GM18951 (cell line): ENCODE results near the gene CENPC.
"Not testable (repeated sequence)": the region's sequence is repeated elsewhere in the genome, so short reads cannot be mapped to it uniquely, and the experiment has no call there.

ENCODE experiments used
- POLR2A ChIP-seq: IDR thresholded peaks from 4 replicates; pipeline ENCODE4 v1.6.1; 2011; ENCODE audit warnings: mild to moderate bottlenecking; ENCODE audit not compliant: insufficient read length, insufficient read depth; ENCODE audit errors: extremely low read depth
- in situ Hi-C: fragments of 300-500 bp; cut with MboI; formaldehyde crosslinking; loops from one replicate; pipeline ENCODE4 v1.12.0; 2022; ENCODE audit warnings: low sequenced_read_pairs, mixed read lengths, inconsistent platforms; ENCODE audit not compliant: unreplicated experiment

Gene CENPC

DNA sequence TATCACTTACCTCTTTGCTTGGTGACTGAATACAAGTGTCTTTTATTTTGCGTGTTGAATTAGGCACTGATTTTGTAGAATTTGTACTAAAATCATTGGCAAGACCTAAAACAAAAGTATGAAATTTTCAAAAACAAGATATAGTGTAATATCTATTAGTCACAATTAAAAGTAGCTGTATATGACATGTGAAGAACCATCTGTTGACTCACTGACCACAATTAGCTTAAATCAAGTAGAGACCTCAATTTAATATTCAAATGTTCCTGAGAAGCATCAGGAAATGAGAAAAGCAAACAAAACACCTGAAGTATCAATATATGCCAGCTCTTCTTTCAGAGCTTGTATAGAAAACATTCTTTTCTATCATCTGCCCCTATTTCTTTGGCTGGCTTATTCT is 5.5 kb downstream of the CENPC start:
- no peak for TF ChIP-seq POLR2A

DNA sequence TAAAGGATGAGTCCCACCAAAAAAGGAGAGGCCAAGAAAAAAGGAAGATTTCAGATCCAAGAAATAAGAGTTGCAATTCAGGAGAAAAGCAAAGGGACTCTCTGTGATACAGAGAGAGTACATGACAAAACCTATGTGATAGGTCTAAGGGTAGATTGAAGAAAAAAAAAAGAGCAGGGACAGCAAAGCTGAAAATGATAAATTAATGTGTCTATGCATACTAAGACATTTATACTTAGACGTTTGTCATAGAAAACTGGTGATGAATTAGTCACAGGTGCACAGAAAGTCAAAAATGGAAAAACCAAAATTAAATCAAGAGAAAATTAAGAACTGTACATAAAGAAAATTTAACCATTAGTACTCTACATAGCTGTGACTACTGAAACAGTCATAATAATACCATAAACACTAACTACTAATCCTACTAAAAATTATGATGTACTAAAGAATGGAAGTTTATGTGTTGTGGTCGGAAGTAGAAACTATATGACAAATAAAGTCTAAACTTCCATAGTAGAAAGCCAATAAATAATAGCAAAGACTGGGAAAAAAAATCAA is 9.9 kb downstream of the CENPC start:
- in situ Hi-C loops: loop anchor here (25.0 kb wide), 1 partner anchor 627 kb away; no protein-coding TSS in a partner anchor
- TF ChIP-seq POLR2A: no peak

More for the DNA sequence above, 5.5 kb downstream of the CENPC start:
- in situ Hi-C loops: loop anchor here (25.0 kb wide), 1 partner anchor 622 kb away; no protein-coding TSS in a partner anchor

DNA sequence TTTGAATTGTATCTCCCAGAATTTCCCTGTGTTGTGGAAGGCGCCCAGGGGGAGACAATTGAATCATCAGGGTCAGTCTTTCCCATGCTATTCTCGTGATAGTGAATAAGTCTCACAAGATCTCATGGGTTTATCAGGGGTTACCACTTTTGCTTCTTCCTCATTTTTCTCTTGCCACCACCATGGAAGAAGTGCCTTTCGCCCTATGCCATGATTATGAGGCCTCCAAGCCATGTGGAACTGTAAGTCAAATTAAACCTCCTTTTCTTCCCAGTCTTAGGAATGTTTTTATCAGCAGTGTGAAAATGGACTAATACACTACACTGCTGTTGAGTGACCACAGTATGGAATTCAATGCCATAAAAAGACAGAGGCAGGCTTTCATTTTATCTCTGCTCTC is 12.2 kb downstream of the CENPC start:
- in situ Hi-C loops: loop anchor here (25.0 kb wide), 1 partner anchor 629 kb away; no protein-coding TSS in a partner anchor

GRCh38 chr4:67532397-67532796 is 12.9 kb downstream of the CENPC start:
- in situ Hi-C loops: loop anchor here (25.0 kb wide), 1 partner anchor 630 kb away; no protein-coding TSS in a partner anchor

More for the DNA sequence above, 12.2 kb downstream of the CENPC start:
- TF ChIP-seq POLR2A: no peak

- in situ Hi-C loops: loop anchor here (25.0 kb wide), 1 partner anchor 631 kb away; no protein-coding TSS in a partner anchor
- no peak for TF ChIP-seq POLR2A
Measured at GRCh38 chr4:67531379-67531962, 13.8 kb downstream of the CENPC start.

DNA sequence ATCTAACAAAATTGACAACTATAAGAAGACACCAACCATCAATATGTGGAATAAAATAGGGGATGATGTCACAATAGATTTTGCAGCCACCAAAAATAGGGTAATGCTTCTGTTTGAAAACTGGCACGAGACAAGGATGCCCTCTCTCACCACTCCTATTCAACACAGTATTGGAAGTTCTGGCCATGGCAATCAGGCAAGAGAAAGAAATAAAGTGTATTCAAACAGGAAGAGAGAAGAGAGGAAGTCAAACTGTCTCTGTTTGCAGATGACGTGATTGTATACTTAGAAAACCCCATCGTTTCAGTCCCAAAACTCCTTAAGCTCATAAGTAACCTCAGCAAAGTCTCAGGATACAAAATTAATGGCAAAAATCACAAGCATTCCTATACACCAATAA is 21.2 kb downstream of the CENPC start:
- in situ Hi-C loops: not testable (repeated sequence)

GRCh38 chr4:67522851-67523671 is 22.2 kb downstream of the CENPC start:
- no peak for TF ChIP-seq POLR2A
- in situ Hi-C loops: no loop called here

- in situ Hi-C loops: no loop called here
- no peak for TF ChIP-seq POLR2A
Measured at GRCh38 chr4:67522230-67522629, 23.1 kb downstream of the CENPC start.

GRCh38 chr4:67521506-67521905 is 23.8 kb downstream of the CENPC start:
- TF ChIP-seq POLR2A: no peak
- in situ Hi-C loops: no loop called here

DNA sequence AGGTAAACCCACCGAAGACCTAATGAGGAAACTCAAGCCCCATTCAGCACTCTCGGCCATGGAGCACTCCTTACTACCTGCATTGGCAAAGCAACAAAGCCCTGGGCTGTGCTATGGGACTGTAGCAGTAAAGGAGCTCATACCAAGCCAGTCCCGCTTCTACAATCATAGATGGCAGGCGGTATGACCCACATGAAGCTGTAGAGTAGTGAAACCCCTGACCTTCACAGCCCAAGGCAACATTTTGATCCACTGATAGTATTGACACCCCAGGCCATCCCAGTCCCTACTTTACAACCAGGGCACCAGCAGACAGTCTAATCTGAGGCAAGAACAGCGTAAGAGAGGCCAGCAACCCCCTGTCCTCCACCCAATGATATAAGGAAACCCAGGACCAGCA is 25.2 kb downstream of the CENPC start:
- no peak for TF ChIP-seq POLR2A
- in situ Hi-C loops: no loop called here

DNA sequence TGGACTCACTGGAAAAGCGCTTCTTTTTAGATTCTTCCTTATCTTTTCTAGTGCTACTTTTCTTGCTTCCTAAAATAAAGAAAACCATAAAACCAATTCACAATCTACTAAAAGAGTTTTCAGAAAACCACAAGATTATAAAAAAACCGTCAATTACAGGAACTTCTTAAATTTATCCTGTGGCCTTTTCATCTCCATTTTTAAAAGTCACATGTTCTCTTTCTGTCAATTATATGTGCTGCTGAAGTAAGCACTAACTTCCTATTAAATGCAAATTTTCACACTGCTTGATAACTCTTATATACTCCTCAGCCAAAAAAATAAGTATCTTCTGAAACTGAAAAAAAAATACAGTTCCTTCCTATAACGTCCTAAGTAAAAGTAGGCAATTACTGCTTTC is 32.8 kb downstream of the CENPC start:
- TF ChIP-seq POLR2A: no peak
- in situ Hi-C loops: no loop called here

DNA sequence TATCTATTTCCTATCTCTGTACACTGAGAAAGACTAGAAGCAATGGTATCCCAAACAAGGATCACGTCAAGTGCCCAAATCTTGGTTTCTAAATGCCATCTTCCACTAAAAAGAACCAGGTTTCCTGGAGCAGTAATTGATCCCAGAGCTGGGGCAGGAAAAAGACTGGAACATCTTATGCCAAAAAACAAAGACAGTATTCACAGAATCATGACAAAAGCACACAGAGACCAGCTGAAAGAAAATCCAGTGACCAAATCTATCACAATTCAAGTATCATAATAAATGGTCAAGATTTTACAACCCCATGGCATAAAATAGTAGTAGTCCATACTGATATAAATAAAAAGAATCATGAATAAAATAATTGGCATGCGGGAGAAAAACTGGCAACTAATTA is 44.9 kb downstream of the CENPC start:
- in situ Hi-C loops: no loop called here
- no peak for TF ChIP-seq POLR2A

- in situ Hi-C loops: no loop called here
- TF ChIP-seq POLR2A: no peak
Measured at GRCh38 chr4:67499799-67500198, 45.5 kb downstream of the CENPC start.
